IPS-NIHi7 (cell line): Measurements from ENCODE around the gene RAET1L.
"Not testable (repeated sequence)": the region's sequence is repeated elsewhere in the genome, so short reads cannot be mapped to it uniquely, and the experiment has no call there.

Experiments
- DNase-seq: peaks from one replicate; pipeline ENCODE4 v3.0.0; 2012; ENCODE audit warnings: mixed read lengths; ENCODE audit errors: extremely low spot score

RAET1L gene

DNA sequence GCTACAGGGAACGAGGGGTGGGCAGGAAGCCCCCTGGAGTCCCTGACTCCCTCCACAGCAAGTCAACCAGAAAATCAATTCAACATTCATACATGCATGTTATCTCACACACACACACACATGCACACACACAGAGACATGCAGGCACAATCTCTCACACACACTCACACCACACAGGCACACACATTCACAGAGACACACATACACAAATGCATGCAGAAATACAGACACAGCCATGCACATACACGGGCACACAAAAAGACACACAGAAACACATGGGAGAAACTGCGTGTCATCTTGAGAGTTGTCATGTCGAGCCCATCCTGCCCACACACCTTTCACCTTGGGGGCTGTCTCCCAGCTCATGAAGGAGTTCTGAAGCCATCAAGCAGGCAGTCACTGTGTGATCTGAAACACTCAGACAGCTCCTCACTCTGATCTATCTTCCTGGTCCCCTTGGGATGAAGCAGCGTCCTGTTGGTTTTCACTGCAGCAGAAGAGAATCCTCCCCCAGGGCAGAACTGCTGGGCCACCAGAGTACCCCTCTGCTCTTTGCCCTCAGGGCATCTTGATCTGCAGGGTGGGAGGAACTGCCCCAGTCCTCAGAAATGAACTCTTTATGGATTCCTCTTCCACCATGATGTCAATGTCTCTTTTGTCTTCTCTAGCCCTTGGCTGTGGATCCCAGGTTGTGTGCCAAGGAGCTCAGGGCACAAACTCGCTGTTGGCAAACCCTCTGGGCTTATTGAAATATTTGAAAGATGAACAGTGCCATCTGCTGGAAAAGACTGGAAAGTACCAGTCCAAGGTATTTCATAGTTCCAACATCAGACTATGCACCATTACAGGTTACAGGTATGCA is 8.8 kb downstream of the RAET1L start:
- DNase-seq, result peak; percentile 56

DNA sequence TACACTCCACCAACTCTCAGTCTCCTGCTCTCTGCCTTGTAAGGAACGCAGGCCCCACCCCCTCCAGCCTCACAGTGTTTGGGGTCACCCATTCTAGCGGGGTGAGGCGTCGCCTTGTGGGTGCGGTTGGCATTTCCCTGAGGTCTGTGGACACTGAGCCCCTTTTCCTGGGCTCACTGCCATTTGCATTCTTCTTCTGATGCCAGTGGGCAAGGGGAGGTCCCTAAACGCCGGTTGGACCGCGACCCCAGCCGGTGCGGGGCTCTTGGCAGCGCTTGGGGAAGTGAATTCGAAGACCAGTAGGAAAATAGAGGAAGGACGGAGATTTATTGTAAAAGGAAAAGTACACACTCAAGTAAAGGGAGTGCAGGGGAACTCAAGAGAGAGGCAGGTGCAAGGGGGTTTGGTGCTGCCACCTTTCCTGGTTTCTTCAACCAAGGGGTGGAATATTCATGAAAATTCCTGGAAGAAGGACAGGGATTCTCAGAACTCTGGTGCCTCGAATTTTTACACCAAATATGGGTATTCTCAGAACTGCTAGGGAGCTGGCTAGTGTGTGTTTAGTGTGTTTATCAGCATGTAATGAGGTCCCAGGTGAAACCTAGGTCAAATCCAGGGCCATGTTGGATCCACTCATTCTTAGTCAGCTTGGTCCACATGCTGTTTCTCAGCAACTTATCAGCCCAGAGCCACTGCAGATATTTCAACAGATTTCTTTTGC is 9.9 kb downstream of the RAET1L start:
- DNase-seq, result not testable (repeated sequence)

DNA sequence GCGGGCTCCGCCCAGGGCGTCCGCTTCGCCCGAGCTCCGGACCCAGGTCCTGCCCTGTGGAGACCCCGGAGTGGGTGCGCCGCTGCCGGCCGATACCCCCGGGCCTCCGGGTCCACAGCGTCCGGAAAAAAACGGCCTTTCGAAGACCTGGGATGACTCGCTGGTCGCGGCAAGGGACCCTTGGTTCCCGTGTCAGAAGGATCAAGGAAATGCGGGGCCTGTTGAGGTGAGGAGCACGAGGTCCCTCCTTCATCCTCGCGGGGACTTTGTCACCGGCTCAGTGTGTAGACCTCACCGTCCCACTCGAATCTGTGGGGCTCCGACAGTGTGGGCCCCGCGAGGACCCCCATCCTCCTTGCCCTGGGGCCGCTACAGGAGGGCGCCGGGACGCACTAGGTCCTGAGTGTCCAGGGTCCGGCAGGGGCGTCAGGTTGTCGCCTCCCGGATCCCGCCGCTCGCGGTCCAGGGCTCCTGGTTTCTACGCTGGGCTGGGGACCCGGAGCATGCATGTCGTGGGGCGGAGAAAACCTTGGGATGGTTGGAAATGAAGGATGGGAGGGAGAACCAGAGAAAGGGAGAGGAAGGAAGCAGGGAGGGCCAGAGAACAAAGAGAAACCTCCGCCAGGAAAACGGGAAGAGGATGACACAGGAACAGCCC is 10.6 kb downstream of the RAET1L start:
- DNase-seq, result not testable (repeated sequence)

DNA sequence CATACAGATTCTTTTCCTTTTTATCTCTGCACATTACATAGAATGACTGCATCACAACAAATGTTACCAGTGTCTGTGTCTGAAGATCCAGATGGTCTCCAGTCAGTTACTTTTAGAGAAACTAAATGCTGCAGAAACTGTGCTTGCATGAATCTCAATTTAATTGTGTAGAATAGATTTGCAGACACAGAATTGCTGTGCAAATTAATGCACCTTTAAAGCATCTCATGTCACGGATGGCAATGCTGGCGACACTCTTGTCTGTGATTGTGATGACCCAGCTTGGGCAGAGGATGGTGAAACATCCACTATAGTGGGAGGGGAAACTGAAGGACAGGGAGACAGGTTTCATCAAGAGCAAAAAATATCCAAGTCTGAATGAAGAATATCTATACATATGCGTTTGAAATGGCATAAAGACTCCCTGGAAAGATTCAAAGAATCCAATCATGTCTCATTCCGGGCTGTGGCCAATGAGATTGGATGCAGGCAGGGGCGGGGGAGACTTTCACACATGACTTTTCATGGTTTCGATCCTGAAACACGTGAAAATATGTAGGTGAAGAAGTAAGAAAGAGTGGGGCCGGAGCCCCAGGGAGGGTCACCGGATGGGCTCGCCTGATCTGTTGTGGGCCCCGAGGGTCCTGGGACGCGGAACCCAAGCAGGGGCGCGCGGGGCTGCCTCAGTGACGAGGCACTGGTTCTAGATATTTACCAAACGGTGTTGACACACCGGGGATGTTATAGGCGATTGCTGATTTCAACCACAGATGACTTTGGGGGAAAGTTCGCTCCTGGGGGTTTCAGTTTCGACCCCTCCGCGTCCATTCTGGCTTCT is 11.3 kb downstream of the RAET1L start:
- not testable (repeated sequence) for DNase-seq

DNA sequence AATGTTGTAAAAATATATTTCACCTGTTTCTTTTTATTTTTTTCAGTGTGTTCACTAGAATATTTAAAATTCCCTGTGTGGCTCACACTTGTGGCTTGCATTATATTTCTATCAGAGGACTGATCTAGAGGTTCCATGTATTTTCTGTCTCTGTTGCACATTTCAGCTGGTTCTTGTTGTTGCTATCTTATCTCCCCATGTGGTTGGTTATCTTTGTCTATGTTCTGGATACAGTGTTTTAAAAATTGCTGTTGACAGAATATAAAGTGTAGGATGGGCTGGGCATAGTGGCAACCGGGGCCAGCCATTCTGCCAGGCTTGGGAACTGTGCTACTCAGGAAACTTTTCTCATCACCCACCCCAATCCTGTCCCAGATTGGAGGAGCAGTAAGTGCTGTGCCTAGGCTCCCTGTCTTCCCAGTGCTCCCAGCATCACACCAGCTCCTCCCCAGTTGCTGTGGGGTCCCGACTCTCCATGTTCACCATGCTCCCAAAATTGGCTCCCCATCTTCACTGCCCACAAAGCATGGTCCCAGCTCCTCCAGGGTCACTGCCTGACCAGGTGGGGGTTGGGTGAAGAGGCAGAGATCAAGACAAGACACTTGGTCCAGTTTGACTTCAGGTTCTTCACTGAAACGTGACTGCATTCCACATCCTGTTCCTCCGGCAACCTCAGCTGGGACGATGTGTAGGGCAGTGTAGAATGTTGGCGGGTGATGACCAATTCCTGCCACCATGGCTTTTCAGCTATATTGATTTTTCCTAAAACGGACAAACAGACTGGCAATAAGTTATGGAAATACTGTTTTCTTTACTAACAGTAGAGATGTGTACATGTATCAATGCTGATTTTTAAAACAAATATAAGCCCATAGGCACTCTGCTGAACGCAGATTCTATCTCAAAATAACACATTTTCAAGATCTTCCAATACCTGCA is 12.2 kb downstream of the RAET1L start:
- DNase-seq, result not testable (repeated sequence)

DNA sequence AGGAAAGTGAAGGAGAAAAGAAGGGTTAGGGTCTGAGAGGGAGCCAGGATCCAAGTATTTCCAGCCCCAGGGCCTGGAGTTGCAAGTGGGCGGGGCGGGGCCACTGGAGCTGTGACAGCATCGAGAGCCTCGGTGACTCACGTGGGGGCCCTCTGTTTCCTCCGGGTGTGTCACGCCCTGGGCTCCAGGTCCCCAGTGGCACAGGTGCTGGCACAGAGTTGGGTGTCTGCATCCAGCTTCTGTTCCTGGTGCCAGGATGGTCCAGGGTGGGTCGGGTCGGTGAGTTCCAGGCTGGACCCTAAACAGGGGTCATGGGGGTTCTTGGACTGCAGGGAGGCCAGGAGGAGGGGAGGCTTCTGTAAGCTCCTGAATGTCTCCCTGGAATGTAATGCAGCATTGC is 16.7 kb downstream of the RAET1L start:
- DNase-seq, result no peak

DNA sequence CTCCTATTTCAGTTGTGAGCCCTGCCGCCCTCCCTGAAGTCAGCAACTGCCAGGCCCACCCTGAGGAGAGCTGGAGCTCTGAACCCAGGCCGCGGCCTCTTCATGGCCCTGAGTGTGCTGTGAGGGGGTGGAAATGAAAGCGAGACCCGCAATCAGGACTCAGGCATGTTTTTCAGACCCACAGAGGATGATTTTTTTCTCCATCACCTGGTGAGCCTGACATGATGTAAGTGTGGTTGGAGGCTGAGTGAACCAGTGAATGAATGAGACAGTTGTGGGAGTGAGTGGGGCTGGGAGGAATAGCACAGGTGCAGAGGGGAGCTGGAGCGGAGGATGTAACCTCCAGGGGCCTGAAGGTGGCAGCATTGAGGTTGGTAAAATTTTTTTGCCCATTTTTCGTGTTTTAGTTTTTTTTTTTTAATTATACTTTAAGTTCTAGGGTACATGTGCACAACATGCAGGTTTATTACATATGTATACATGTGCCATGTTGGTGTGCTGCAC is 18.3 kb downstream of the RAET1L start:
- no peak for DNase-seq

DNA sequence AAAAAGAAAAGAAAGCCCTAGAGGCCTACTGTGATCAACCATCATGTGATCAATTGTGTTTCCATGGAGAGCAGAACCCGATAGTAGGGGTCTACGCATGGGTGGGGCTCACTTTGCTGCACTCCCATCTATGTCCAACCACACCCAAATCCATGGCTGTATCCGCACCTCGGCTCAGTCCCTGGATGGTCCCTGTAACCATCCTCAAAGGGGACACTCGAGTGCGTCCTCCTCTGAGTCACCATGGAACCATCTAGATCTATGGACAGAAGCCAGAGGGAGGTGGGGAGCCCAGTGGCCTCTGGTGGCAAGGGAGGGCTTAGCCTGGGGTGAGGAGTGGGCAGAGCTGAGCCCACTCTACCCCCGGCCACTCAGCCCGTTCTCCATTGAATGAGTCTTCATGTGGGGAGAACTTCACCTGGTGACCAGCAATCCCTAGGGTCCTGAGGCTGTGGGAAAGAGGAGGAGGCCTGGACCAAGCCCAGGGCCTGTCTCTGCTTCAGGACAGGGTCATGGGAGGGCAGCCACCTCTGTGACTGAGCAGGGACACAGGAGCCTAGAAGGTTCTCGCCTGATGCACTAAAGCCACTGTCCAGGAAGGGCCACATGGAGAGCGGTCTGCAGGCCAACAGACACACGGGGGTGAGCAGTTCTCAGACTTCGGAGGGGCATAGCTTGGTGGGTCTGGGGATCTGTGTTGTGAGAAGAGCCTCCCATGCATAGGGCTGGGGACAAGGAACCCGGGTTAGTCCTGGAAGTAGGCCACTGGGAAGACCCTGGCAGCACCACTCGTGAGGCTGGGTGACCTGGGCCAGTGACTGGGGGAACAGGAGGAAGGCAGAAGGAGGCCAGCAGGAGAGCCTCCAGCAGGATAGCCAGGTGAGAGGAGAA is 19.3 kb downstream of the RAET1L start:
- no peak for DNase-seq

DNA sequence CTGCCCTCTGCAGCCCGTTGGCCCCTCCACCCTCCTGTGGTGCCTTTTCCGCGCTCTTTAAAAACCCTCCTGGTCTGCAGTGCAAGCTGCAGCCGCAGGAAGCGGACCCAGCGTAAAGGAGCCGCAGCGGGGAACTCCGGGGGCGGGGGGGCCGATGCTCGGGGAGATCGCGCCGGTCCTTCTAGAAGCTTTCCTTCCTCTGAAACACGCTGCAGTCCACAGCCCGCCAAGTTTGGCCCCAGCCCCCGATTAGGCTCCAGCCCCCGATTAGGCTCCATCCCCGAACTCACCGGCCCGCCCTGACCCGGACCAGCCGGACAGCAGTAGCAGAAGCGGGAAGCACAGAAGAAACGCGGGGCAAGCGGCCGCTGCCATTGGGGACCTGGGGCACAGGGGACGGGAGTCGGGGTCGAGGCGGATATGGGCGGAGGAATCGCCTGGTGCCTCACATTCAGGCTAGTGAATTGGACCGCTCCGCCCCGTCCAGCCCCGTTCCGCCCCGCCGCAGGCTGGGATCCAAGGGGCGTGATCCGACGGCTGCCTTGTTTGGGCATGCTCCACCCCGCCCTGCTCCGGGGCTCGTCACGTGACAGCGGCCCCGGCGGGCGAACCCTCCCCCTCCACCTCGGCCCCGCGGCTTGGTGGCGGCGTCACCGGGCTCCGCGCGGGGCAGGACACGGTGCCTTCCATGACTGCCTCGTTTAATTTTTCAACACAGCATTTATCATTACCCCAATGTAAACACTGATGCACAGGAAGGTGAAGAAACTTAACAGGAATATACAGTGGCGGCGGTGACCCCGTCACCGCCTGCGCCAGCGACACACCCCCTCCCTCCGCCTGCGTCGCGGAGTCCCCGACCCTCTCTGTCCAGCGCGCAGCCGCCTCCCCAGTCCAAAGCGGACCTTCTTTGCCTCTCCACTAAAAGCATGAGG is 20.3 kb downstream of the RAET1L start:
- DNase-seq, result peak; percentile 99

DNA sequence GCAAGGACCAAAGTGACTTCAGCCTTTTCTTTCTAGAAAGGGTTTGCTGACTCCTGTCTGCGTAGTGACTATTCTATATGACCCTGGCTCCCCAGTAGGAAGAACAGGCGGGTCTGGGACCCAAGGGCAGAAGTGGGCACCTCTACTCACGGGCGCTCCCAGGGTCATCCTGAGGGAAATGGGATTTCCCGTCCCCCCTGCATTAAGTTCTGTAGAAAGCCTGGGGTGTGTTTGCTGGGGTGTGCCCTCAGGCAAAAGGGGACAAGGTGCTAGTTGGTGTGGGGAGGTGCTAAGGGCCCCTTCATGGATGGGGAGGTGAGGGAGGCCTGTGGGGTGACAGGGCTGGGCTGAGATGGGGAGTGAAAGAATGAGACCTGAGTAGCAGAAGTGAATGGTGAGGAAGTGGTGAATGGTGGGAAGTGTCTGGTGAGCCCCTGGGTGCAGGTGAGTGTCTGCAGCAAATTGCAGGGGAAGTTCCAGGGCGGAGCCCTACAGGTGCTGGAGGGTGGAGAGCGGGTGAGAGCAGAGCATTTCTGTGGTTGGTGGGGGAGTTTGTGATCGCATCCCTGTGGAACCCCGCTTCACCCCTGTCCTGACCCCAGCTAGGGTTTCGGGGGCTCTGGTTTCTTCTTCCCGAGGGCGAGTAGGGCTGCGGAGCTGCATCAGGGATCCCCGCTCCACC is 21.1 kb downstream of the RAET1L start:
- DNase-seq, result no peak

DNA sequence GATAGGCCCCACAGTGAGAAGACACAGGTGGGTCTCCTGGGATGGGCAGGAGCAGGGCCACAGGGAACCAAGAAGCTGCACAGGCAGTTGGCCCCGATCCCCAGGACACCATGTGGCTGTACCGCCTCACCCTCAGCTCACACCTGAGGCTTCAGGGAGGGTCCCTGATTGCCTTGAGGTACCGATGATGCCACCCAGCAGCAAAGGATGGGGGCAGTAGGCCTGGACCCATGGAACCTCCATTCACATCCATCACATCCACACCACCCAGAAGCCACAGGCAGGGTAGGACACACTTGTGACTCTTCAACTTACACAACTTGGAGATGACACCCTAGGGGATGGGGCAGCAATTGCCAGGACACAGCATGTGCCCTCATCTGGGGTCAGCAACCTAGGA is 21.7 kb downstream of the RAET1L start:
- not testable (repeated sequence) for DNase-seq

DNA sequence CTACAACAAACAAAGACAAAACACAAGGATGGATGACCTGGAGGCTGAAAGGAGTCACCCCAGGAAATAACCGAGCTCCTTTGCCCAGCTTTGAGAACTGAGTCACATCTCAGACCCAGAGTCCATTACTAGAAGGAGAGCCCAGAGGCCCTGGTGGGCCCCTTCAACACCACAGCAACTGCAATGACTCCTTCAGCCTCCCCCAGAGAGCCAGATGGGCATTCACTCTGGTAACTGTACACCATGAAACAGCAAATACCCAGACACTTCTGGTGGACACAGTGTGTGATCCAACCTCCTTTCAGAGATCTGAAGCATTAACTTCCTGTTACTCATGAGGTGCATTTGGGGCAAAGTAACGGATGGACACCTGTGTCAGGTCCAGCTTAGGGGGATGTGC is 22.6 kb downstream of the RAET1L start:
- DNase-seq, result no peak

DNA sequence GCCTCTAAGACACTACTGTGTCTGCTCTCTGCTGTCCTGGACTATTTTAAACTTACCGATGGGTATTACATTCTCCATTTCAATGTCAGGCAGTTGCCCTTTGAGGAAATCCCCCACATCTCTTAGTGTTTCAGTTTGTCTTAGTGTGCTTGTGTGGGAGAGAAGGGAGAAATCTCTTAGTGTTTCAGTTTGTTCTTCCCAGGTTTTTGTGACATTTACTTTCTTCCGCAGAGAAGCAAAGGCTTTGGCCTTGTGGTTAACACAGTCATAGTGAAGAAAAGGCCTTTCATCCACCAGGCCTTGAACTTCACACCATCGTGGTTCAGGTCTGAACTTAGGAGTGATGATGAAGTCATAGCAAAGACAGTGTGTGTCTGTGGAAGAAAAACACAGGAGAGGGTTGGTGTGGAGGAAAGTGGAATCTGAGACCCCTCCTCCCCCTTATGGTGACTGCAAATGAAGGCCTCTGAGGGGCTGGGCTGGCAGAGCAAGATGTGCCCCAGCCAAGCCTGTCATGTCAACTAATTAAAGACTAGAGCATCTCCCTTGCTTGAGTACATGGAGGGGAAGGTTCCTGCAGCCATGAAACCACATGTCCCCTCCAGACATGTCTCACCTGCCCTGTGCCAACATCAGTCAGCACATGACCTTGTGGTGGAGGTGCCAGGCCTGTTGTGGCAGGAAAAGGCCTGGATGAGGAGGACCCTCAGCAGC is 23.9 kb downstream of the RAET1L start:
- no peak for DNase-seq

DNA sequence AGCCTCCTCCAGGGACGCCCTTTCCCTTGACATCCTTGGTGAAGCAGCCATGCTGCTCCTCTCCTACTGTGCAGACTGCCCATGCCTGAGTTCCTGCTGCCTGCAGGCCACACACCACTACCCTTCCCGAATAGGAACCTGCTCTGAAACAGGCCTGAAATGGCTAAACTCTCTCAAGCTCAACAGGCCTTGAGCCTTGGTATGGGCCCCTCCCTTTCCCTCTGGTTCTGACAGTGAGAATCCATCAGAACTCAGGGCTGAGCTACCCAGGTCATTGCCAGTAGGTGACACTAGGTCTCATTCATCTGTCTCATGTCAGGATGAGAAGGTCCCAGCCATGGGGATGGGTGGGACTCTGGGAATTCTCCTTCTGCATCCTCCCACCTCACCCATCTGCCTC is 25.7 kb downstream of the RAET1L start:
- no peak for DNase-seq

DNA sequence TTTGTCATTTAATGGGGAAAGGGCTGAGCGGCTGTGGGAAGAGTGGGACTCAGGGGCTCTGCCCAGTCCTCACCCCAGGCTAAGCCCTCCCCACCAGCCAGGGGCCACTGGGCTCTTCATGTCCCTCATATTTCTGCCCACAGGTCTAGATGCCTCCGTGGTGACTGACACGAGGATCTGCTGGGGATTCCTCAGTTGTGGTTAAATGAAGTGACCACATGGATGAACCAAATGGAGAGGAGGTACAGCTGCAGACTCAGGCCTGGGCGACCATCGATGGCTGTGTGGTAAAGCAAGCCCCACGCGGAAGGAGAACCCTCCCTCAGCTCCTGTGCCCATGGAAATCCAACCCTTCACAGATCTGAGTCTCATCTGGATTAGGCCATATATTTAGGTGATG is 29.4 kb downstream of the RAET1L start:
- DNase-seq, result no peak

DNA sequence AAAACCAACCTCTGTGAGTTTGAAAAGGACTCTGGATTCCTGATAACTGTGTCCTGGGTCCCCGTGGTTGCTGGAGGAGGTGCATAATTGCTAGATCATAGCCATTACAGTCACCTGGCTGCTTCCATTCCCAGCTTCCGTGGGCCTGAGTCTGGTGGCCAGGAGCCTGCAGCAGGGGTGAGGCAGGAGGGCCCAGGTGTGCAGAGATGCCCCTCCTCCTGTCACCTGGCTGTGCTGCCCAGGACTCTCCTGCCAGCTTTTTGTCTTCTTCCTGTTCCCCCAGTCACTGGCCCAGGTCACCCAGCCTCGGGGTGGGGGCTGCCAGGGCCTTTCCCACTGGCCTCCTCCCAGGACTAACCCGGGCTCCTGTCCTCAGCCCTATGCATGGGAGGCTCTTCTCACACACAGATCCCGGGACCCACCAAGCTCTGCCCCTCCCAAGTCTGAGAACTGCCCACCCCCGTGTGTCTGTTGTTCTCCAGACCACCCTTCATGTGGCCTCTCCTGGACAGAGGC is 30.0 kb downstream of the RAET1L start:
- DNase-seq, result no peak

DNA sequence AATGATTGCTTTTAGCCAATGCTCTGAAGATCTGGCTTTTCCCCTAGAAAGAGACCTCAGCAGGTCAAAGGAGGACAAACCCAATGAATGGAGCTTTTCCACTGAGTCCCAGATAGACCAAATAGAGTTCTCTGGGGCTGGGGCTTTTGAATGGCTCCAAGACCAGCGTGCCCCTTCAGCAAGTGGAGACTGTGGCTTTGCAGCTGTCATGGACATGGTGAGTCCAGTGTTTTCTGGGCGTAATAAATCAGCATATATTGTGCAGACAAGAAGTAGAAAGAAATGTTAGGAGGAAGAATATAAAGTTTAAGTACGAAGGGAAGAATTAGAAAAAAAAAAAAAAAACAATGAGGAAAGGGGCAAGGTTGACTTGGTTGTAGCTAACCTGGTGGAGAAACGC is 33.5 kb downstream of the RAET1L start:
- DNase-seq, result no peak
